ENCODE results near the gene C17orf58. TPM values are rescaled to one million over a fixed set of nuclear protein-coding genes. Genes with fewer than 3 reads are reported as not detected.
"Not testable (repeated sequence)": the region's sequence is repeated elsewhere in the genome, so short reads cannot be mapped to it uniquely, and the experiment has no call there.

The C17orf58 gene
- total RNA-seq, 1 experiment from 2014 or later: 15.6 TPM

DNA sequence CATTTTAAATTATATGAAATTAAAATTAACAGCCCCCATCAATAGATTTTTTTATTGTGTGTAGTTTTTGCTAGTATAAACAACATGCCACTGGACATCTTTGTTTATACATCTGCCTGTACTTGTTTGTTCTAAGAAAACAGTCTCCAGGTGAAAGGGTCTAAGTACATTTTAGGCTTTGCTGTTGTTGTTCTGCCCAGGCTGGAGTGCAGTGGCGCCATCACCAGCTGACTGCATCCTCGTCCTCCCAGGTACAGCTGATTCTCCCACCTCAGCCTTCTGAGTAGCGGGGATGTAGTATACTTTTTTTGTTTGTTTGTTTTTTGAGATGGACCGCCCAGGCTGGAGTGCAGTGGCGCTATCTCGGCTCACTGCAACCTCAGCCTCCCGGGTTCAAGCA lies 25.5 kb downstream of the C17orf58 start:
- Histone ChIP-seq H3K36me3 (ENCODE audit: control insufficient read depth, insufficient read depth, low read length) (no peaks in the 10 kb centered on the region; the same call in 1 of the 2 replicates), H3K4me3 (ENCODE audit: low read depth in 2 of 2, low read length in 2 of 2) (no peak overlapping the region), H3K27me3 (ENCODE audit: control insufficient read depth, insufficient read depth, low read length) (no peaks in the 10 kb centered on the region), H3K9me3 (ENCODE audit: control insufficient read depth, insufficient read depth, low read depth, low read length) (no peaks in the 10 kb centered on the region), H3K27ac (ENCODE audit: low read length) (no peak overlapping the region), H3K4me1 (ENCODE audit: control insufficient read depth, insufficient read depth, low read length) (no peaks in the 10 kb centered on the region)
- no peak for TF ChIP-seq TCF7L2 (IDR thresholded peaks at IDR 0.05; ENCODE audit: low read depth, low read length)
- TF ChIP-seq, protein P1, sequence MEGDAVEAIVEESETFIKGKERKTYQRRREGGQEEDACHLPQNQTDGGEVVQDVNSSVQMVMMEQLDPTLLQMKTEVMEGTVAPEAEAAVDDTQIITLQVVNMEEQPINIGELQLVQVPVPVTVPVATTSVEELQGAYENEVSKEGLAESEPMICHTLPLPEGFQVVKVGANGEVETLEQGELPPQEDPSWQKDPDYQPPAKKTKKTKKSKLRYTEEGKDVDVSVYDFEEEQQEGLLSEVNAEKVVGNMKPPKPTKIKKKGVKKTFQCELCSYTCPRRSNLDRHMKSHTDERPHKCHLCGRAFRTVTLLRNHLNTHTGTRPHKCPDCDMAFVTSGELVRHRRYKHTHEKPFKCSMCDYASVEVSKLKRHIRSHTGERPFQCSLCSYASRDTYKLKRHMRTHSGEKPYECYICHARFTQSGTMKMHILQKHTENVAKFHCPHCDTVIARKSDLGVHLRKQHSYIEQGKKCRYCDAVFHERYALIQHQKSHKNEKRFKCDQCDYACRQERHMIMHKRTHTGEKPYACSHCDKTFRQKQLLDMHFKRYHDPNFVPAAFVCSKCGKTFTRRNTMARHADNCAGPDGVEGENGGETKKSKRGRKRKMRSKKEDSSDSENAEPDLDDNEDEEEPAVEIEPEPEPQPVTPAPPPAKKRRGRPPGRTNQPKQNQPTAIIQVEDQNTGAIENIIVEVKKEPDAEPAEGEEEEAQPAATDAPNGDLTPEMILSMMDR (IDR thresholded peaks at IDR 0.05): no peak
- POLR2A ChIA-PET: no interaction called here
- CTCF ChIA-PET: no interaction called here
- no peak for DNase-seq (ENCODE audit: low read depth, low spot score)
- no peak for ATAC-seq
- BruUV-seq (replicated peaks): no TSS peak
- in situ Hi-C loops (cut with HindIII; ENCODE audit: low pct_unique_long_range_greater_than_20kb, low sequenced_read_pairs) (no loop called here), intact Hi-C loops (cut with micrococcal nuclease; ENCODE audit: unreplicated experiment) (no loop called here)

DNA sequence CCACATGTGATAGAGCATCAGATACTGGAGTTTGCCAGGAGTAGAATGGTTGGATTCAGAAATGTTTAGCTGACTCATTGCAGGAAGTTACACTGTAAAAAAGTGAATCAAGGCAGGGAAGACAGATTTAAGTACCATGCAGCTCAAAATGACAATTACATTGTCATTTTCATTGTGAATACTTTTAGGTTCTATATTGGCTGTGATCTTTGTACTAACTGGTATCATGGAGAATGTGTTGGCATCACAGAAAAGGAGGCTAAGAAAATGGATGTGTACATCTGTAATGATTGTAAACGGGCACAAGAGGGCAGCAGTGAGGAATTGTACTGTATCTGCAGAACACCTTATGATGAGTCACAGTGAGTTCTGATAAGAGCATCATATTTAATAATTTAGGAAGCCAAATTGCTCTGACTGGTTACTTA lies 33.1 kb downstream of the C17orf58 start:
- H3K27ac ChIP-seq (ENCODE audit: low read length); CTCF ChIA-PET; H3K27me3 ChIP-seq (ENCODE audit: control insufficient read depth, insufficient read depth, low read length); H3K36me3 ChIP-seq (ENCODE audit: control insufficient read depth, insufficient read depth, low read length); H3K9me3 ChIP-seq (ENCODE audit: control insufficient read depth, insufficient read depth, low read depth, low read length); H3K4me1 ChIP-seq (ENCODE audit: control insufficient read depth, insufficient read depth, low read length); in situ Hi-C loops (cut with HindIII; ENCODE audit: low pct_unique_long_range_greater_than_20kb, low sequenced_read_pairs); H3K4me3 ChIP-seq (ENCODE audit: low read depth in 2 of 2, low read length in 2 of 2); POLR2A ChIA-PET; BruUV-seq (replicated peaks): not testable (repeated sequence)
- ATAC-seq (peak; percentile 85), DNase-seq (ENCODE audit: low read depth, low spot score) (peak; percentile 32)
- intact Hi-C loops (cut with micrococcal nuclease; ENCODE audit: unreplicated experiment): loop anchor here (10.0 kb wide), 1 partner anchor 502 kb away; no protein-coding TSS in a partner anchor

DNA sequence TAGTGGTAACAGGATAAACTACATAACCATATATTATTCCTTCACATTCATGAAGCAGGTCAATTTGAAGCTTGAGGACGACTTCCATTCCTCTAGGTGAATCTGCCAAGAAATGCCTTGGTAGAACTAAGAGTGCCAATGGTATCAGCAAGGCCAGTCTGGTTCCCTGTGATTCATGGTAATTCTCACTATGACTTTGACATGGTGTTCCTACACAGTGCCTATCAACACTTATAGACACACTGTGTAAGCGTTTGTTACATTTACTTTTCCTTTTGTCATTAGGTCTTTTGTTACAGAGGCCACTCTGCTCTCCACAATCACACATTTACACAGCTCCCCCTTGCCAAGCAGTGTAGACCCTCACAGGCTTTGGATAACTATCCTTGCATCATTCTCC lies 34.1 kb downstream of the C17orf58 start:
- ATAC-seq; H3K27me3 ChIP-seq (ENCODE audit: control insufficient read depth, insufficient read depth, low read length); H3K4me1 ChIP-seq (ENCODE audit: control insufficient read depth, insufficient read depth, low read length); DNase-seq (ENCODE audit: low read depth, low spot score); H3K9me3 ChIP-seq (ENCODE audit: control insufficient read depth, insufficient read depth, low read depth, low read length); H3K27ac ChIP-seq (ENCODE audit: low read length); BruUV-seq (replicated peaks); in situ Hi-C loops (cut with HindIII; ENCODE audit: low pct_unique_long_range_greater_than_20kb, low sequenced_read_pairs); H3K36me3 ChIP-seq (ENCODE audit: control insufficient read depth, insufficient read depth, low read length); H3K4me3 ChIP-seq (ENCODE audit: low read depth in 2 of 2, low read length in 2 of 2); POLR2A ChIA-PET: not testable (repeated sequence)
- intact Hi-C loops (cut with micrococcal nuclease; ENCODE audit: unreplicated experiment): loop anchor here (10.0 kb wide), 1 partner anchor 503 kb away; no protein-coding TSS in a partner anchor
- CTCF ChIA-PET: interaction anchor here (0.7 kb wide), 1 partner anchor 46 kb away, joined by 3 read pairs; no protein-coding TSS in a partner anchor

DNA sequence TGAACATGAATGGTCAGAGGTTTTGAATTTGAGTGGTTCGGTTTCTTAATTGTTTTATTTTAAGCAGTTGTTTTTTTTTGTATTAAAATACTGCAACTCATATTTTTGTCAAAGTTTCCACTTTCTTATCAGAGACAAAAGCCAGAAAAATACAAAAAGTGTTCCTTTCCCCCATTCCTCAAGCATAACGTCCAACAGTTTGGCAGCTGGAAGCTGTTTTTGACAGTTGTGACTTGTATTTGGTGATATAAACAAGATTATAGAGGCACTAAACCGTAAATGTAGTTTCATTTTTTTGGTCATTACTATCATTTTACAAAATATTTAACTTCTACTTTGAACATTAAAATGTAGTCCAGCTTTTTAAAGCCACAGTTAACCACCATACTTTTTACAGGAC lies 36.0 kb downstream of the C17orf58 start:
- H3K36me3 ChIP-seq (ENCODE audit: control insufficient read depth, insufficient read depth, low read length); DNase-seq (ENCODE audit: low read depth, low spot score); H3K9me3 ChIP-seq (ENCODE audit: control insufficient read depth, insufficient read depth, low read depth, low read length); in situ Hi-C loops (cut with HindIII; ENCODE audit: low pct_unique_long_range_greater_than_20kb, low sequenced_read_pairs); H3K4me1 ChIP-seq (ENCODE audit: control insufficient read depth, insufficient read depth, low read length); H3K27ac ChIP-seq (ENCODE audit: low read length); ATAC-seq; H3K27me3 ChIP-seq (ENCODE audit: control insufficient read depth, insufficient read depth, low read length); POLR2A ChIA-PET; H3K4me3 ChIP-seq (ENCODE audit: low read depth in 2 of 2, low read length in 2 of 2): not testable (repeated sequence)
- intact Hi-C loops (cut with micrococcal nuclease; ENCODE audit: unreplicated experiment): loop anchor here (10.0 kb wide), 1 partner anchor 505 kb away; no protein-coding TSS in a partner anchor
- BruUV-seq (replicated peaks): TSS peak; percentile 39
- CTCF ChIA-PET: interaction anchor here (0.5 kb wide), 1 partner anchor 504 kb away, joined by 3 read pairs; no protein-coding TSS in a partner anchor

DNA sequence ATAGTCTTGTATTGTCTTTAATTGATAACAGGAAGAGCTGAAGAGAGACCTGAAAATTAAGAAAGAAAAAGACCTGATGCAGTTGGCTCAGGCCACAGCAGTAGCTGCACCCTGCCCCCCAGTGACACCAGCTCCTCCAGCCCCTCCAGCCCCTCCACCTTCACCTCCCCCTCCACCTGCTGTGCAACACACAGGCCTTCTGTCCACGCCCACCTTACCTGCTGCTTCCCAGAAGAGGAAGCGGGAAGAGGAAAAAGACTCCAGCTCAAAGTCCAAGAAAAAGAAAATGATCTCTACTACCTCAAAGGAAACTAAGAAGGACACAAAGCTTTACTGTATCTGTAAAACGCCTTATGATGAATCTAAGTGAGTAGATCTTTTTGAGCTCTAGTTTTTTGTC lies 36.8 kb downstream of the C17orf58 start:
- H3K27ac ChIP-seq (ENCODE audit: low read length): no peak overlapping the region
- no peaks in the 10 kb centered on the region for H3K9me3 ChIP-seq (ENCODE audit: control insufficient read depth, insufficient read depth, low read depth, low read length)
- ATAC-seq (no peak), DNase-seq (ENCODE audit: low read depth, low spot score) (no peak)
- no peak overlapping the region for H3K4me3 ChIP-seq (ENCODE audit: low read depth in 2 of 2, low read length in 2 of 2)
- ChIA-PET POLR2A (no interaction called here), CTCF (interaction anchor here (0.6 kb wide), 1 partner anchor 33 kb away, joined by 5 read pairs; no protein-coding TSS in a partner anchor)
- no peaks in the 10 kb centered on the region for H3K4me1 ChIP-seq (ENCODE audit: control insufficient read depth, insufficient read depth, low read length)
- no peaks in the 10 kb centered on the region for H3K27me3 ChIP-seq (ENCODE audit: control insufficient read depth, insufficient read depth, low read length)
- intact Hi-C loops (cut with micrococcal nuclease; ENCODE audit: unreplicated experiment) (no loop called here), in situ Hi-C loops (cut with HindIII; ENCODE audit: low pct_unique_long_range_greater_than_20kb, low sequenced_read_pairs) (no loop called here)
- no peaks in the 10 kb centered on the region; the same call in 1 of the 2 replicates for H3K36me3 ChIP-seq (ENCODE audit: control insufficient read depth, insufficient read depth, low read length)
- TF ChIP-seq SIN3A (IDR thresholded peaks at IDR 0.05; ENCODE audit: borderline replicate concordance, insufficient read depth, low read depth, low read length): no peak
- BruUV-seq (replicated peaks): no TSS peak

Measured in Panc1 (cell line).